Left ventricle myocardium inferior (tissue), 1 donor: Measurements from ENCODE around the gene WFDC1. TPM values are rescaled to one million over a fixed set of nuclear protein-coding genes. Genes with fewer than 3 reads are reported as not detected.

Source experiments
- DNase-seq: peaks from one replicate; pipeline ENCODE4 v3.0.0-alpha.2; 2020
- H3K27ac ChIP-seq: fragments of 200-600 bp; replicated peaks from 2 replicates; pipeline ENCODE4 v1.8.0; 2021
- H3K27me3 ChIP-seq: fragments of 200-600 bp; 2 replicates; pipeline ENCODE4 v1.8.0; 2021; ENCODE audit warnings: low read depth
- H3K36me3 ChIP-seq: fragments of 200-600 bp; 2 replicates; pipeline ENCODE4 v1.8.0; 2021
- H3K4me1 ChIP-seq: fragments of 200-600 bp; 2 replicates; pipeline ENCODE4 v1.8.0; 2021
- H3K4me3 ChIP-seq: fragments of 200-600 bp; 2 replicates; pipeline ENCODE4 v1.8.0; 2021; ENCODE audit warnings: mild to moderate bottlenecking, moderate library complexity
- H3K9me3 ChIP-seq: fragments of 200-600 bp; replicated peaks from 2 replicates; pipeline ENCODE4 v1.8.0; 2021
- CTCF ChIP-seq: fragments of 200-600 bp; IDR thresholded peaks from 2 replicates; pipeline ENCODE4 v1.8.0; 2021; ENCODE audit warnings: antibody characterized with exemption, mild to moderate bottlenecking, borderline replicate concordance
- intact Hi-C: fragments of 100-400 bp; cut with micrococcal nuclease; formaldehyde crosslinking; loops from one replicate; pipeline ENCODE4 v1.11.0; 2022
- total RNA-seq: library from RNA; stranded (reverse); fragmentation: NEBNext Ultra II Directional; extraction: Animal tissue kit (Norgen Biotek cat#: 25700); gene quantifications from one replicate; pipeline ENCODE4 v1.2.1, GENCODE V29; 2021
- donor health status: DM: no; HTN: yes; CAD: no; lungs with severe emphysema.

The WFDC1 gene
- total RNA-seq, 1 donor from 2014 or later, result 1.3 TPM

- Histone ChIP-seq H3K27me3 (peaks cover 55% of the 10 kb centered on the region), H3K4me3 (no peak overlapping the region), H3K9me3 (peaks cover 11% of the 10 kb centered on the region), H3K27ac (no peak overlapping the region), H3K36me3 (no peaks in the 10 kb centered on the region), H3K4me1 (peaks cover 3% of the 10 kb centered on the region)
- intact Hi-C loops, result no loop called here
- no peak for TF ChIP-seq CTCF
- DNase-seq, result no peak
These were observed 19.7 kb downstream of the WFDC1 start for GRCh38 chr16:84314373-84314772.

GRCh38 chr16:84314814-84315213, 20.1 kb downstream of the WFDC1 start:
- Histone ChIP-seq H3K9me3 (peaks cover 11% of the 10 kb centered on the region), H3K27ac (no peak overlapping the region)
- intact Hi-C loops, result no loop called here

GRCh38 chr16:84315422-84315821, 20.7 kb downstream of the WFDC1 start:
- Histone ChIP-seq H3K36me3 (no peaks in the 10 kb centered on the region), H3K9me3 (peaks cover 11% of the 10 kb centered on the region), H3K27me3 (peaks cover 54% of the 10 kb centered on the region), H3K4me3 (no peak overlapping the region), H3K4me1 (peaks cover 3% of the 10 kb centered on the region), H3K27ac (no peak overlapping the region)
- no peak for DNase-seq
- no peak for TF ChIP-seq CTCF
- intact Hi-C loops, result no loop called here

More at GRCh38 chr16:84314814-84315213, 20.1 kb downstream of the WFDC1 start:
- no peak for TF ChIP-seq CTCF
- Histone ChIP-seq H3K4me3 (no peak overlapping the region), H3K27me3 (peaks cover 58% of the 10 kb centered on the region), H3K4me1 (peaks cover 3% of the 10 kb centered on the region), H3K36me3 (no peaks in the 10 kb centered on the region)
- DNase-seq, result no peak

GRCh38 chr16:84318091-84318975, 23.7 kb downstream of the WFDC1 start:
- no peak for DNase-seq
- intact Hi-C loops, result no loop called here
- Histone ChIP-seq H3K27ac (no peak overlapping the region), H3K27me3 (peaks cover 43% of the 10 kb centered on the region), H3K4me3 (no peak overlapping the region), H3K4me1 (no peaks in the 10 kb centered on the region), H3K9me3 (peaks cover 11% of the 10 kb centered on the region), H3K36me3 (no peaks in the 10 kb centered on the region)
- TF ChIP-seq CTCF, result no peak

- intact Hi-C loops, result no loop called here
- DNase-seq, result no peak
- TF ChIP-seq CTCF, result no peak
- peaks cover 34% of the 10 kb centered on the region for H3K27me3 ChIP-seq
- H3K27ac ChIP-seq, result no peak overlapping the region
- no peaks in the 10 kb centered on the region for H3K36me3 ChIP-seq
- H3K9me3 ChIP-seq, result peaks cover 11% of the 10 kb centered on the region
- H3K4me1 ChIP-seq, result no peaks in the 10 kb centered on the region
- no peak overlapping the region for H3K4me3 ChIP-seq
These were observed 24.6 kb downstream of the WFDC1 start for GRCh38 chr16:84319146-84319760.
